H1 (cell line): Measurements from ENCODE around the gene BORCS6. TPM values are rescaled to one million over a fixed set of nuclear protein-coding genes. Genes with fewer than 3 reads are reported as not detected.

Experiments used
- CTCF ChIA-PET: fragments of 300-600 bp; sonication (Branson Sonifier 250); formaldehyde crosslinking; loops from one replicate; lab custom pipeline; 2021; ENCODE audit not compliant: partially characterized antibody; lab: Charles Lee
- POLR2A ChIA-PET: fragments of 300-600 bp; sonication (Branson Sonifier 250); formaldehyde crosslinking; loops from one replicate; lab custom pipeline; 2021; ENCODE audit warnings: inconsistent platforms; ENCODE audit not compliant: partially characterized antibody; lab: Charles Lee
- DNase-seq, 2 experiments: peaks; one replicate each; pipeline versions ENCODE4 v3.0.0 to v3.0.0-alpha.2; 2010 to 2022; ENCODE audit warnings: low spot score in 2 of 2, low read depth in 1 of 2, mixed read lengths in 1 of 2
- FAIRE-seq: peaks from 2 replicates; lab custom pipeline; 2011; peaks lifted over from hg19 to GRCh38; lab: Jason Lieb, UNC
- H2AFZ ChIP-seq: 2 replicates; pipeline ENCODE4 v1.8.1; 2012; ENCODE audit warnings: low read length, inconsistent platforms
- H2AK5ac ChIP-seq: 2 replicates; pipeline ENCODE4 v1.6.1; 2013; ENCODE audit warnings: low read depth, low read length
- H2BK120ac ChIP-seq: replicated peaks from 2 replicates; pipeline ENCODE3; 2013; ENCODE audit warnings: low read depth, low read length, inconsistent platforms
- H2BK12ac ChIP-seq: 2 replicates; pipeline ENCODE4 v1.6.1; 2013; ENCODE audit warnings: low read depth, low read length
- H2BK15ac ChIP-seq: 2 replicates; pipeline ENCODE4 v1.6.1; 2013; ENCODE audit warnings: low read length
- H2BK20ac ChIP-seq: 2 replicates; pipeline ENCODE4 v1.6.1; 2013; ENCODE audit warnings: low read length
- H2BK5ac ChIP-seq: 2 replicates; pipeline ENCODE4 v1.6.1; 2013; ENCODE audit warnings: low read depth, low read length
- H3K14ac ChIP-seq: 2 replicates; pipeline ENCODE4 v1.6.1; 2013; ENCODE audit warnings: inconsistent platforms; ENCODE audit not compliant: insufficient read length
- H3K18ac ChIP-seq: 2 replicates; pipeline ENCODE4 v1.6.1; 2013; ENCODE audit warnings: low read length; ENCODE audit errors: extremely low read depth
- H3K23ac ChIP-seq: 2 replicates; pipeline ENCODE4 v1.6.1; 2013; ENCODE audit warnings: inconsistent platforms; ENCODE audit not compliant: insufficient read length
- H3K23me2 ChIP-seq: 2 replicates; pipeline ENCODE4 v1.6.1; 2013; ENCODE audit warnings: low read depth, low read length
- H3K27ac ChIP-seq: 2 replicates; pipeline ENCODE4 v1.6.1; 2011; ENCODE audit warnings: low read depth, low read length, inconsistent platforms
- H3K27me3 ChIP-seq, 4 experiments: replicated peaks in 1 of 4; 1 replicate in 1 of 4; 2 replicates in 3 of 4; pipeline versions ENCODE4 v1.6.1 to v1.8.1; 2011 to 2013; ENCODE audit warnings: low read length in 3 of 4, mild to moderate bottlenecking in 3 of 4, inconsistent platforms in 2 of 4, mixed read lengths in 2 of 4, moderate library complexity in 1 of 4; ENCODE audit not compliant: control insufficient read depth in 3 of 4, insufficient read depth in 3 of 4; ENCODE audit errors: extremely low read depth in 1 of 4
- H3K36me3 ChIP-seq, 4 experiments: 2 replicates each; pipeline versions ENCODE4 v1.6.1 to v1.8.1; 2011 to 2013; ENCODE audit warnings: mild to moderate bottlenecking in 4 of 4, low read length in 3 of 4, moderate library complexity in 2 of 4, control low read depth in 1 of 4, inconsistent platforms in 1 of 4; ENCODE audit not compliant: insufficient read depth in 4 of 4, control insufficient read depth in 2 of 4
- H3K4ac ChIP-seq: replicated peaks from 2 replicates; pipeline ENCODE3; 2013; ENCODE audit warnings: low read length, low read depth, mixed read lengths, inconsistent platforms; ENCODE audit not compliant: insufficient read length
- H3K4me1 ChIP-seq, 4 experiments: replicated peaks in 1 of 4; 1 replicate in 1 of 4; 2 replicates in 3 of 4; pipeline versions ENCODE4 v1.6.1 to v1.8.1; 2011 to 2013; ENCODE audit warnings: low read length in 3 of 4, inconsistent platforms in 2 of 4, mixed read lengths in 1 of 4; ENCODE audit not compliant: insufficient read depth in 4 of 4, control insufficient read depth in 3 of 4
- H3K4me2 ChIP-seq, 2 experiments: 2 replicates each; pipeline versions ENCODE4 v1.6.1 to v1.8.1; 2011 to 2013; ENCODE audit warnings: low read depth in 2 of 2, low read length in 2 of 2, control low read depth in 1 of 2, inconsistent platforms in 1 of 2, mild to moderate bottlenecking in 1 of 2; ENCODE audit not compliant: insufficient read depth in 1 of 2
- H3K4me3 ChIP-seq, 4 experiments: fragments of 200-600, 300-600 bp in 1 of 4; sonication (generic), shearing (Covaris generic), sonication (Bioruptor Twin) in 1 of 4; 2 replicates each; pipeline versions ENCODE4 v1.5.1 to v1.8.1; 2011 to 2016; ENCODE audit warnings: low read length in 4 of 4, low read depth in 3 of 4, control low read depth in 2 of 4, inconsistent platforms in 2 of 4, mild to moderate bottlenecking in 2 of 4, mixed read lengths in 1 of 4, moderate library complexity in 1 of 4; ENCODE audit not compliant: insufficient read depth in 2 of 4; ENCODE audit errors: extremely low read depth in 1 of 4
- H3K56ac ChIP-seq: replicated peaks from 2 replicates; pipeline ENCODE3; 2013; ENCODE audit warnings: low read depth, mild to moderate bottlenecking, mixed read lengths, low read length, inconsistent platforms; ENCODE audit not compliant: insufficient read length
- H3K79me1 ChIP-seq: 2 replicates; pipeline ENCODE4 v1.6.1; 2013; ENCODE audit warnings: low read depth, low read length, control low read depth
- H3K79me2 ChIP-seq, 2 experiments: 2 replicates each; pipeline versions ENCODE4 v1.6.1 to v1.8.1; 2012 to 2013; ENCODE audit warnings: low read length in 2 of 2, mild to moderate bottlenecking in 2 of 2, inconsistent platforms in 1 of 2; ENCODE audit not compliant: insufficient read depth in 2 of 2, control insufficient read depth in 1 of 2
- H3K9ac ChIP-seq, 4 experiments: replicated peaks in 1 of 4; 1 replicate in 1 of 4; 2 replicates in 3 of 4; pipeline versions ENCODE4 v1.6.1 to v1.8.1; 2011 to 2013; ENCODE audit warnings: low read depth in 3 of 4, low read length in 3 of 4, control low read depth in 2 of 4, mild to moderate bottlenecking in 2 of 4, moderate library complexity in 2 of 4, inconsistent platforms in 1 of 4; ENCODE audit errors: extremely low read depth in 1 of 4
- H3K9me3 ChIP-seq, 2 experiments: 2 replicates each; pipeline versions ENCODE4 v1.6.1 to v1.8.1; 2012 to 2013; ENCODE audit warnings: mild to moderate bottlenecking in 2 of 2, moderate library complexity in 2 of 2, control low read depth in 1 of 2, inconsistent platforms in 1 of 2, low read depth in 1 of 2, low read length in 1 of 2, mixed read lengths in 1 of 2; ENCODE audit not compliant: insufficient read depth in 2 of 2
- H4K20me1 ChIP-seq, 2 experiments: replicated peaks in 1 of 2; 2 replicates each; pipeline versions ENCODE3 to v1.8.1; 2011 to 2013; ENCODE audit warnings: inconsistent platforms in 2 of 2, low read length in 2 of 2, mild to moderate bottlenecking in 1 of 2; ENCODE audit not compliant: insufficient read depth in 2 of 2, control insufficient read depth in 1 of 2
- H4K5ac ChIP-seq: 2 replicates; pipeline ENCODE4 v1.6.1; 2013; ENCODE audit warnings: low read length, low read depth, mixed read lengths, inconsistent platforms; ENCODE audit not compliant: insufficient read length
- H4K8ac ChIP-seq: 2 replicates; pipeline ENCODE4 v1.8.0; 2013; ENCODE audit warnings: mild to moderate bottlenecking, moderate library complexity, low read length, inconsistent platforms; ENCODE audit not compliant: insufficient read depth; ENCODE audit errors: extremely low read depth
- H4K91ac ChIP-seq: replicated peaks from 2 replicates; pipeline ENCODE3; 2013; ENCODE audit warnings: low read length, mixed read lengths, inconsistent platforms; ENCODE audit not compliant: insufficient read length
- ASH2L ChIP-seq: fragments of 200-600, 300-600 bp; sonication (generic); IDR thresholded peaks from one replicate; pipeline ENCODE4 v1.7.1; 2017; ENCODE audit warnings: low read length
- EP300 ChIP-seq, 2 experiments: IDR thresholded peaks; 1 replicate in 1 of 2; 2 replicates in 1 of 2; pipeline ENCODE4 v1.6.1; 2011 to 2012; ENCODE audit warnings: low read depth in 2 of 2, low read length in 2 of 2, mild to moderate bottlenecking in 2 of 2, borderline replicate concordance in 1 of 2, inconsistent platforms in 1 of 2, moderate library complexity in 1 of 2
- KDM5A ChIP-seq: fragments of 200-600 bp; IDR thresholded peaks from 2 replicates; pipeline ENCODE4 v1.7.1; 2012; ENCODE audit warnings: mild to moderate bottlenecking, low read length, inconsistent platforms, mixed read lengths
- MAFK ChIP-seq: IDR thresholded peaks from 2 replicates; pipeline ENCODE4 v1.6.1; 2012; ENCODE audit warnings: low read depth, mild to moderate bottlenecking, improper control_type of control experiment, low read length
- NRF1 ChIP-seq: IDR thresholded peaks from 2 replicates; pipeline ENCODE4 v1.6.1; 2011; ENCODE audit warnings: mild to moderate bottlenecking, low read depth, low read length, improper control_type of control experiment
- SRF ChIP-seq: IDR thresholded peaks from 2 replicates; pipeline ENCODE4 v1.6.1; 2011; ENCODE audit warnings: mild to moderate bottlenecking, low read depth, low read length, moderate library complexity
- TAF1 ChIP-seq: IDR thresholded peaks from 2 replicates; pipeline ENCODE4 v1.6.1; 2011; ENCODE audit warnings: mild to moderate bottlenecking, low read depth, low read length
- WGBS, 2 experiments: shearing (Covaris generic) in 1 of 2; methylation state at CpG; one replicate each; pipeline versions ENCODE4 v1.1.6 to v1.1.7; 2013 to 2015; ENCODE audit warnings: low lambda C conversion rate in 2 of 2, mixed read lengths in 2 of 2, inconsistent platforms in 1 of 2, low coverage in 1 of 2, missing lambda C conversion rate in 1 of 2; ENCODE audit not compliant: insufficient replicate concordance in 2 of 2, insufficient coverage in 1 of 2, insufficient read length in 1 of 2; ENCODE audit errors: extremely low coverage in 1 of 2, missing lambda C conversion rate in 1 of 2; 5-methylcytosine and 5-hydroxymethylcytosine counted together
- polyA plus RNA-seq, 7 experiments: library from polyadenylated mRNA; depleted of rRNA in 3 of 7; stranded (reverse) in 5 of 7; unstranded in 2 of 7; fragments of >200 nt in 5 of 7; fragments of 200-250 nt in 2 of 7; gene quantifications; 1 replicate in 5 of 7; 2 replicates in 1 of 7; 4 replicates in 1 of 7; pipeline versions ENCODE4 v1.2.1 to v1.2.3, GENCODE V29; 2011 to 2013; ENCODE audit warnings: missing spikeins in 2 of 7, mixed read lengths in 2 of 7
- total RNA-seq: library from RNA; stranded (reverse); fragmentation: NEBNext Ultra II Directional; extraction: Animal tissue kit (Norgen Biotek cat#: 25700); gene quantifications from 2 replicates; pipeline ENCODE4 v1.2.1, GENCODE V29; 2021

BORCS6 gene
- total and polyA plus RNA-seq, 2 of the 8 experiments (the other 6 are each of a cell fraction or from before 2014, with no cell fraction given), result 3.3 to 3.6 TPM

DNA sequence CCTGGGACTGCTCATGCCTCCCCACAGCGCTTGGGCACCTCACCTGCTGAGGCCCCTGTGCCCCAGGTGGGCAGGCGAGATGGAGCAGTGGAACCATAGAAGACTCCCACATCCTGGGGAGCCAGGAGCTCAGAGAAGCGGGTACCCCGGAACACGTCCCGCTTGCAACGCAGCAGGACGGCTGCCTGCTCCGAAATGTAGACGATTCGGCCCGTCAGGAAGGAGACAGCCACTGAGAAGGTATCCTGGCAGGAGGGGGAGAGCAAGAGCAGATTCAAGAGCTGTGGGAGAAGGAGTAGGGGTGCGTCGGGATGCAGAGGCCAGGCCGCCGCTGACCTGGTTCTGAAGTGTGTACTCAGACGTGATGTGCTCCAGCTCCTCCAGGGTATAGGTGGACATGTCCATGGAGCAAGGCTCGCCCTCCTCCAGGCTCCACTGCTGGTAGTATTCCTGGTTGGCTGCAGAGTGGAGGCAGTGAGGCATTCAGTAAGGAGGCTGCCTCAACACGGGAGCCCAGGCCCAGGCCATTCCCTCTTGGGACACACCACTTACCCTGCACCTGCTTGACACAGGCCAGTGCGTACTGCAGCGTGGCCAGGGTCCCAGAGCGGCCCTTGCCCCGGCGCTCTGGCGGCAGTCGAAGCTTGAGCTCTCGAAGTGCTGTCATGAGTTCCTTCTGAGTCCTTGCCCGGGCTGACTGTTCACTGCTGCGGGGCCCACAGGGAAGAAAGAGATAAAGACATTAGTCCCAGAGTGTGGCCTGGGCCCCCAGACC, 40.4 kb downstream of the BORCS6 start:
- Histone ChIP-seq H2BK120ac (no peak overlapping the region), H4K8ac (no peak overlapping the region; the same call in 1 of the 2 replicates), H4K5ac (no peak overlapping the region), H2BK20ac (no peak overlapping the region), H3K79me1 (peaks cover 7% of the 10 kb centered on the region; the same call in 1 of the 2 replicates), H3K4me1 (peaks cover 5 to 18% (median 13%) of the 10 kb centered on the region in 4 experiments), H3K9me3 (no peaks in the 10 kb centered on the region), H3K27me3 (no peaks in the 10 kb centered on the region), H3K9ac (no peak overlapping the region), H4K91ac (no peak overlapping the region), H3K36me3 (peaks cover 13 to 45% (median 30%) of the 10 kb centered on the region in 4 experiments; a peak in 7 of 8 replicates), H2AFZ (no peak overlapping the region), H4K20me1 (peaks cover 2 to 24% of the 10 kb centered on the region in 2 experiments), H2BK15ac (no peak overlapping the region), H2BK5ac (no peak overlapping the region), H3K4ac (no peak overlapping the region), H3K4me3 (no peak overlapping the region), H3K56ac (no peak overlapping the region), H2BK12ac (no peak overlapping the region), H3K18ac (no peak overlapping the region), H3K4me2 (no peak overlapping the region), H3K14ac (no peak overlapping the region), H3K79me2 (peaks cover 0 to 5% of the 10 kb centered on the region in 2 experiments; a peak in 1 of 4 replicates), H3K23me2 (peaks cover 13% of the 10 kb centered on the region), H3K23ac (no peak overlapping the region), H2AK5ac (no peak overlapping the region), H3K27ac (no peak overlapping the region)
- ChIA-PET CTCF (interaction anchor here (1.7 to 14.1 kb wide), 4 partner anchors 8 to 23 kb away, joined by 3 to 133 read pairs (median 9); partner anchors contain the start of gene VAMP2), POLR2A (interaction anchor here (2.3 to 6.4 kb wide), 3 partner anchors 10 to 24 kb away, joined by 10 to 62 read pairs (median 33); no protein-coding TSS in a partner anchor)
- WGBS, 2 experiments, result 91% methylated on average over 29 of the region's 29 CpGs; no CpG with 5 or more reads in 1 of the 2 experiments
- TF ChIP-seq TAF1, result no peak
- no peak for TF ChIP-seq KDM5A
- no peak for TF ChIP-seq EP300 (IDR thresholded peaks at IDR 0.05; ENCODE audit: borderline replicate concordance in 1 of 2, low read depth in 2 of 2, low read length in 2 of 2)
- TF ChIP-seq MAFK, result no peak
- no peak for TF ChIP-seq ASH2L
- no peak for TF ChIP-seq NRF1
- no peak for TF ChIP-seq SRF
- no peak for DNase-seq
- FAIRE-seq, result no peak
